ENCODE results near the gene OR52E2.
"Not testable (repeated sequence)": the region's sequence is repeated elsewhere in the genome, so short reads cannot be mapped to it uniquely, and the experiment has no call there.

OR52E2 gene

DNA sequence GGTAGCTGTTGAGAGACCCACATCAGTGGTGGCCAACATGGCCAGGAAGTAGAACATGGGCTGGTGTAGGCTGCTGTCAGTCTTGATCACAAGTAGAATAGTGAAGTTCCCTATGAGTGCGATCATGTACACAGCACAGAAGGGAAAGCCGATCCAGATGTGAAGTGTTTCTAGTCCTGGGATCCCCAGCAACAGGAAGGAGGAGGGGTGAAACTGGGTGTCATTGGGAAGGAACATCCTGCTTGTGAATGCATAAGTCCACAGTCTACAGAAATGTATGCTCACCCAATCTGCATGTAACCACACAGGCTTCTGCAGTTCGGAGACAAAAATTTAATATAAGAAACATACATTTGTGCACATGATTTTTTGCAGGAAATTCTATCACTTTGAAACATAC lies at the start of gene OR52E2:
Gene OR52E2, minus strand, starts transcription at position 237 of the 400 bp plus-strand sequence. Its CDS starts 0 bp downstream, at position 237.
- no peak within 1 kb of the TSS for H3K4me3 ChIP-seq (ENCODE audit: low read depth, low read length)

DNA sequence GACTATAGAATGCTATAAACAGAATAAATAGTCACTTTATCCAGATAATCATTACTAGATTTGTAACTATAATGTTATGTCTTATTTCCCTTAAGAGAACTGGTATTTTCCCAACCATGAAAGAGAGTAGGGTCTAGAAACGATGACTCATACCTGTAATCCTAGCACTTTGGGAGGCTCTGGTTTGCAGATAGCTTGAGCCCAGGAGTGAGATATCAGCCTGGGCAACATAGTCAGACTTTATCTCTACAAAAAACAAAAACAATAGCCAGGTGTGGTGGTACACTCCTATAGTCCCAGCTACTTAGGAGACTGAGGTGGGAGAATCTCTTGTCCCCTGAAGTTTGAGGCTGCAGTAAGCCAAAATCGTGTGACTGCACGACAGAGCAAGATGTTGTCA lies 47.9 kb upstream of the OR52E2 start:
- H3K4me3 ChIP-seq (ENCODE audit: low read depth, low read length): no peak overlapping the region

DNA sequence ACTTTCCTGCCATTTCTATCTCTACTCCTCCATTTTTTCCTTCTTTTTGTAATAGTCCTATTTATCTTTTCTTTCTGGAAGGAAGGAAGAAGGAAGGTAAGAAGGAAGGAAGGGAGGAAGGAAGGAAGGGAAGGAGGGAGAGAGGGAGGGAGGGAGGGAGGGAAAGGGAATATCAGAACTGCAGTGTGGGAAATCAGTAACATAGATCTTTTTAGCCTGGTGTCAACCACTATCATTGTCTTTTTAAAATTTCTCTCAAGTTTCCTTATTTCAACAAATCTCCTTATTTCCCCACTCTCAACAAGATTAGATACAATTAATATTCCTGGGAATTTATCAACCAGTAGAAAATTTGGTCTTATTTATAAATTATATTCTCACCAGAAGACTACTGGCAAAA lies 43.6 kb upstream of the OR52E2 start:
- no peak overlapping the region for H3K4me3 ChIP-seq (ENCODE audit: low read depth, low read length)

DNA sequence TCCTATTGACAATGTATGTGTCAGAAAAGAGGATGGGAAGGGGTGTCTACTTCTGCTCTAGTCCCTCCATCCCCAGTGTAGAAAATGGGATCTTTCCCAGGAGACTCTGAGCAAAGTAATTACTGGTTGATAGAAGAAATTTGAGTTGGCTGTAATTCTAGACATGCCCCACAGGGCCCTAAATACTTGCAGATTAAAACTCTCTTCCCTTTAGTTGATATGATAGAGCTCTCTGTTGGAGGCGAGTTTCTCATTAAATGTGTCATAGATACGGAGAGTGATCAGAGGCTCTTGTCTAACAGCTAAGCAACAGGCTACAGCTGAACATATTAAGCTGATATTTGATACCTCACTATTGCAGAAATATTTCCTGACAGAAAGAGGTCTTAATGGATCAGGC lies 42.8 kb upstream of the OR52E2 start:
- H3K4me3 ChIP-seq (ENCODE audit: low read depth, low read length): no peak overlapping the region

DNA sequence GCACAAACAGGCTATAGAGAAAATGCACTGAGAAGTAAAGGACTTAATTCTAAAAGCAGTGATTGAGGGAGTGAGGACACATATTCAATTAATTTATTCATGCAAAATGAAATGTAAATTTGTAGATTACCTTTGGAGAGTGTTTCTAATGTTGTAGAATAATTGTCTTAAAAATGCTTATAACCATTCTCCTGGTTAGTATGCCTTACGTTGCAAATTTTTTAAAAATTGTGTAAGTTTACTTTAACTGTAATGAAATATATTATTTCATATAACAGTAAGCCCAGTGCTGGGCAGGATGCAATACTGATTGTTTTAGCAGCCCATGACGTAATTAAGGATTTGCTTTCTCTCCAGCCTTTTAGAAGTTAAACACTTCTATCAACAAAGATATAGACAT lies 36.6 kb upstream of the OR52E2 start:
- no peak overlapping the region for H3K4me3 ChIP-seq (ENCODE audit: low read depth, low read length)

DNA sequence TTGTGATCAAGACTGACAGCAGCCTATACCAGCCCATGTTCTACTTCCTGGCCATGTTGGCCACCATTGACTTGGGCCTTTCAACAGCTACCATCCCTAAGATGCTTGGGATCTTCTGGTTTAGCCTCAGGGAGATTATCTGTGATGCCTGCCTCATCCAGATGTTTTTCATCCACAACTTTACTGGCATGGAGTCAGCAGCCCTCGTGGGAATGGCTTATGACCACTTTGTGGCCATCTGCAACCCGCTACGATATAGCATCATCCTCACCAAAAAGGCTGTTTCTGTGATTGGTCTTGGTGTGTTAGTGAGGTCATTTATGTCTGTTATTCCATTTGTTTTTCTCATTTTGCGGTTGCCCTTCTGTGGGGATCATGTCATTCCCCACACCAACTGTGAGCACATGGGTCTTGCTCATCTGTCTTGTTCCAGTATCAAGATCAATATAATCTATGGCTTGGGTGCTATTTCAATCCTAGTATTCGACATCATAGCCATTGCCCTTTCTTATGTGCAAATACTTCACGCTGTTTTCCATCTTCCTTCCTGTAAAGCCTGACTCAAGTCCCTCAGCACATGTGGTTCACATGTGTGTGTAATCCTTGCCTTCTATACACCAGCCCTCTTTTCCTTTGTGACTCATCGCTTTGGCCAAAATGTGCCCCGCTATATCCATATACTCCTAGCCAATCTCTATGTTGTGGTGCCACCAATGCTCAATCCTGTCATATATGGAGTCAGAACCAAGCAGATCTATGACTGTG lies 33.6 kb upstream of the OR52E2 start:
- H3K4me3 ChIP-seq (ENCODE audit: low read depth, low read length): no peak overlapping the region

DNA sequence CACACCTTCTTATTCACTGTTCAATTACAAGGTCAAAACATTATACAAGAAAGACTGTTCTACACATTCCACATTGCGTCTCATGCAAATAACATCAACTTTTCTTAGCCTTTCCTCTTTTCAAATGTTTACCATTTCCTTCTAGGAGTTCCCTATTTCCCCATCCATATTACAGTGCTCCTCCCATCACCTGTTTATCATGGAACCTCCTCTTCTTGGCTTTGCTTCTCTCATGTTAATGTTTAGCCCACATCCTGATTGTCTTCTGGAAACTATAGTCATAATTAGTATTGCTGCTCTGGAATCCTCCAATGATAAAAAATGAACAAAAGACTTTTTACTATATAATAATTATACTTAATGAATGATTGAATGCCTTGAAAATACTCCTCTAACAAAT lies 31.2 kb upstream of the OR52E2 start:
- no peak overlapping the region for H3K4me3 ChIP-seq (ENCODE audit: low read depth, low read length)

DNA sequence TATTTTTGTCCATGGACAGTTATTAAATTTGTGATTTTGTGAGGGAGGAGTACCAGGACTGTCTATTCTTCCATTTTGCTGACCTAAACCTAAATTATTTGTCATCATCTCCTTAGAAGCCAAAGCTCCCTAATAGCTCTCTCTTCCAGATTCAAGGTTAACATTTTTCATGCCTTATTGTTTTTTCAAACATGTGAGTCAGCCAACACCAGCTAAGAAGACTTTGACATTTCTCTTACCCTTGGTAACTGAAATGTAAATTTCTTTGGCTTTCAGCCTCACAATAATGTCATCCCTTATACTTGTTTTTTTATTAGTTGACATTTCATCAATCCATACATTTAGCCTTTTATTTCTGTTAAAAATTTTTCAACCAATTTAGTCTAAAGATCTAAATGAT lies 29.1 kb upstream of the OR52E2 start:
- H3K4me3 ChIP-seq (ENCODE audit: low read depth, low read length): no peak overlapping the region

DNA sequence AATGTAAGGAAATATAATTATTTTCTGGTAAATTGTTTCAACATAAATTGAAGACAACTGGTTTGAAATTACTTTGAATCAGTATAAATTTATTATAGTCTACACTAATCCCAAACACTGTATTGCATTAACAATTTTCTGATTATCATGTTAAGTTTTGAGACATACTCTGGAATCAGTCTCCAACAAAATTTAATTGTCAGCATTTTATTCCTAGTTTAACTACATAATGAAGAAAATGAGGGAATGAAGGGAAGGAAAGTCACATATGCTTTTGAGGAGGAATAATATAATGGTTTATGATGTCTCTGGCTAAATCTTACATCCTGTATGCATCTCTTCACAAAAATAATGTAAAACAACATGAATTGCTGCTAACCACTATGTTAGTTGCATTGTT lies 24.2 kb upstream of the OR52E2 start:
- H3K4me3 ChIP-seq (ENCODE audit: low read depth, low read length): no peak overlapping the region

DNA sequence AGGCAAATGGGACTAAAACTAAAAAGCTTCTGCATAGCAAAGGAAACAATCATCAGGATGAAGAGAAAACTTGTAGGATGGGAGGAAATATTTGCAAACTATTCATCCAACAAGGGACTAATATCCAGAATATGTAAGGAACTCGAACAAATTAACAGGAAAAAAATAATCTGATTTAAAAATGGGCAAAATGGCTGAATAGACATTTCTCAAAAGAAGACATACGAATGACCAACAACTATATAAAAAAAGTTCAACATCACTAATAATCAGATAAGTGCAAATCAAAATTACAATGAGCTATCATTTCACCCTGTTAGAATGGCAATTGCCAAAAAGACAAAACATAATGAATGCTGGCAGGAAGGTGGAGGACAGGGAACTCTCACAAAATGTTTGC lies 22.0 kb upstream of the OR52E2 start:
- no peak overlapping the region for H3K4me3 ChIP-seq (ENCODE audit: low read depth, low read length)

DNA sequence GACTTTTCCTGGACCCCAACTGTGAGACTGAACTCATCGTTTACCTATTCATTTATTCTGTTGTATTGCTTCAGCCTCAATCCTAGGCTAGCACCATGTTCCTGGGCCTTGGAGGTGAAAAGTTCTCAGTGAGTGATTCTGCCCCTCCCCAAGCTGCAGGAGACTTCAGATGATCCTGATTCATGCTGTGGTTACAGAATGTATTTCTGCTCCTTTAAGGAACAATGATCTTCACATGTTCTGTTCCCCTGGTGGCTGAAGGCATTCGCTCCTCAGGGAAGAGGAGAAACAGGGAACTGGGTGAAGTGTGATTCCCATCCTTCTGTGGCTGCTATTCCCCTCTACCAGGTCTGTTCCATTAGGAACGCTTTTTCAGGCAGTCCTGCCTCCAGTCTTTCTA lies 12.4 kb upstream of the OR52E2 start:
- H3K4me3 ChIP-seq (ENCODE audit: low read depth, low read length): no peak overlapping the region

DNA sequence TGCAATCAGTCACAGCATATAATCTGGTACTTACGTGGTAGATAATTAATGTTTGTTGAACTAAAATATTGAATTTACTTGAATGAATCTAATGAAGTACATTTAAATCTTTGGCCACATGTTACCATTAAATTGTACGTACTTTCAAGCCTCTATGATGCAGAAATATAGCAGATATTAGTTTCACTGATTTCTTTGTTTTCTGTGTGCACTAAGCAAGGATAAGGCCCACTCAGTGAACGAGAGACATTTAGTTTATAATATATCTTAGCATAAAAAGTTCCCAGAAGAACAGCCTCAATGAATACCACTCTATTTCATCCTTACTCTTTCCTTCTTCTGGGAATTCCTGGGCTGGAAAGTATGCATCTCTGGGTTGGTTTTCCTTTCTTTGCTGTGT lies 9.8 kb upstream of the OR52E2 start, which contains the start of gene OR52E1:
Gene OR52E1, plus strand, starts transcription at position 301 of the 400 bp plus-strand sequence.
- H3K4me3 ChIP-seq (ENCODE audit: low read depth, low read length): no peak within 1 kb of the TSS

DNA sequence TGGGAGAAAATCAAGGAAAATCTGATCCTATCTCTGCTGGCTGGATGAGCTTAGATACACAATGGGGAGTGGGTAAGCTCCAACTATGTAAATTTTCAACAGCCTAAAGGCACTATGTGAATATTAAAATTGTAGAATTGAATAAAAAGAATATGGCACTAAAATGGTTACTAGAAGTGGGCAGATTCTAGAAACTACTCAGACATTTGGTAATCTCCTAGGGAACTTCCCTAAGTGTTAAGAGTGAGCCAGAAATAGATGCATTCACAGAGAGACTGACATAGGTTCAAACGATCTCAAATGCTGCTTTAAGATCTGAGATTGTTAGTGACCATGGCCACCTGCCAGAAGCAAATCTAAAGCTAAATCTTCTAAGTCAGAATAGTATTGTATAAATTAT lies 5.6 kb upstream of the OR52E2 start:
- H3K4me3 ChIP-seq (ENCODE audit: low read depth, low read length): no peak overlapping the region

DNA sequence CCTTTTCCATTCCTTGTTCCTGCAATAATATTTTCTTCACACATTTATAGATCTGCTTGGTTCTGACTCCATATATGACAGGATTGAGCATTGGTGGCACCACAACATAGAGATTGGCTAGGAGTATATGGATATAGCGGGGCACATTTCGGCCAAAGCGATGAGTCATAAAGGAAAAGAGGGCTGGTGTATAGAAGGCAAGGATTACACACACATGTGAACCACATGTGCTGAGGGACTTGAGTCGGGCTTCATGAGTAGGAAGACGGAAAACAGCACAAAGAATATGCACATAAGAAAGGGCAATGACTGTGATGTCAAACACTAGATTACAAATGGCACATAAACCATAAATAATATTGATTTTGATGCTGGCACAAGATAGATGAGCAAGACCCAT lies 748 bp downstream of the OR52E2 start:
- H3K4me3 ChIP-seq (ENCODE audit: low read depth, low read length): not testable (repeated sequence)

DNA sequence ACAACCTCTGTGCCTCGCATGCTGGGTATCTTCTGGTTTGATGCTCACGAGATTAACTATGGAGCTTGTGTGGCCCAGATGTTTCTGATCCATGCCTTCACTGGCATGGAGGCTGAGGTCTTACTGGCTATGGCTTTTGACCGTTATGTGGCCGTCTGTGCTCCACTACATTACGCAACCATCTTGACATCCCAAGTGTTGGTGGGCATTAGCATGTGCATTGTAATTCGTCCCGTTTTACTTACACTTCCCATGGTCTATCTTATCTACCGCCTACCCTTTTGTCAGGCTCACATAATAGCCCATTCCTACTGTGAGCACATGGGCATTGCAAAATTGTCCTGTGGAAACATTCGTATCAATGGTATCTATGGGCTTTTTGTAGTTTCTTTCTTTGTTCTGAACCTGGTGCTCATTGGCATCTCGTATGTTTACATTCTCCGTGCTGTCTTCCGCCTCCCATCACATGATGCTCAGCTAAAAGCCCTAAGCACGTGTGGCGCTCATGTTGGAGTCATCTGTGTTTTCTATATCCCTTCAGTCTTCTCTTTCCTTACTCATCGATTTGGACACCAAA lies 12.6 kb downstream of the OR52E2 start:
- no peak overlapping the region for H3K4me3 ChIP-seq (ENCODE audit: low read depth, low read length)

DNA sequence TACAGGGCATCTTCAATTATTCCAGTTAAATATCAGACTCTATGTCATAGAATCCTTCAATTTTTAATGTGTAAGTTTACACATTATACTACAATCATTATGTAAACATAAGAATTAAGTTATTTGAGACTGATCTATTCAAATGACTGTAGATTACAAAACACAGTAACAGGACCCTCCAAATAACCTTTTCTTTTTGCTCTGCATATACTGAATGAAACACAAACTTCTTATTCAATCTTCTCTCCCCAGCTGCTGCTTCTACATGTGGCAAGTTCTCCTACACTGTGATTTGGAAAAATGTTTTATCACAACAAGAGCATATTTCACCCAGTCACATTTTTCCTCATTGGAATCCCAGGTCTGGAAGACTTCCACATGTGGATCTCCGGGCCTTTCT lies 13.2 kb downstream of the OR52E2 start, which contains the start of gene OR52J3:
Gene OR52J3, plus strand, starts transcription at position 301 of the 400 bp plus-strand sequence. Its CDS starts 0 bp downstream, at position 301.
- no peak within 1 kb of the TSS for H3K4me3 ChIP-seq (ENCODE audit: low read depth, low read length)

DNA sequence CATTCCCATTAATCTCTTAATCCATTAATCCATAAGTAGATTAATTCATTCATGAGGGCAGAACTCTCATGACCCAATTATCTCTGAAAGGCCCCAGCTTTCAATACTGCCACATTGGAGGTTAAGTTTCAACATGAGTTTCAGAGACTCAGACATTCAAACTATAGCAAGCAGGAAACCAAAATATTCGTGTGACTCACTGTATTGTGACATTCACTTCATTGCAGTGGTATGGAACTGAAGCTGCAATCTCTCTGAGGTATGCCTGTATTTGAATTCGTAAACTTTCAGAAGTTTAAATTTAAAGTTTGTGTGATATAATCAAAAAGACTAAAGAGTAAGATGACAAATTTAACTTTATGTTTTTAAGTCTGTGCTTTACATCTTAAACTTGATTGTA lies 16.0 kb downstream of the OR52E2 start:
- no peak overlapping the region for H3K4me3 ChIP-seq (ENCODE audit: low read depth, low read length)

DNA sequence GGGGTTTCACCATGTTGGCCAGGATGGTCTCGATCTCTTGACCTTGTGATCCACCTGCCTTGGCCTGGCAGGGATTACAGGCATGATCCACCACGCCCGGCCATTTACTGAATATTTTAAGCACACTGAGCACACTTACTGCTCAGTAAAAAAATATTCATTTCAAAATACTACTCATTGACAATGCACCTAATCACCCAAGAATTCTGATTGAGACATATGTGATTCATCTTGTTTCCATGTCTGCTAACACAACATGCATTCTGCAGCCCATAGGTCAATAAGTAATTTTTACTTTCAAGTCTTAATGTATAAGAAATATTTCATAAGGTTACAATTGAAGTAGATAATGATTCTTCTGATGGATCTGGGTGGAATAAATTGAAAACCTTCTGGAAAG lies 17.3 kb downstream of the OR52E2 start:
- H3K4me3 ChIP-seq (ENCODE audit: low read depth, low read length): no peak overlapping the region

DNA sequence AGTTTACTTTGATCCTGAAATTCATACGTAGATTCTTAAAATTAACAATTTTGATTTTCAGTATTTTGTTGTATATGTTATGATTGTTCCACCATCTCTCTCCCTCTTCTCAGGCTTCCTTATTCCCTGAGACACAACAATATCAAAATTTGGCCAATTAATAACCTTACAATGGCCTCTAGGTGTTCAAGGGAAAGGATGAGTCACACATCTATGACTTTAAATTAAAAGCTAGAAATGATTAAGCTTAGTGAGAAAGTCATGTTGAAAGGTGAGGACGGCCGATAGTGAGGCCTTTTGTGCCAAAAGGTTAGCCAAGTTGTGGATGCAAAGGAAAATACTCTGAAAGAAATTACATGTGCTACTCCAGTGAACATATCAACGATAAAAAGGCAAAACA lies 18.6 kb downstream of the OR52E2 start:
- H3K4me3 ChIP-seq (ENCODE audit: low read depth, low read length): no peak overlapping the region

DNA sequence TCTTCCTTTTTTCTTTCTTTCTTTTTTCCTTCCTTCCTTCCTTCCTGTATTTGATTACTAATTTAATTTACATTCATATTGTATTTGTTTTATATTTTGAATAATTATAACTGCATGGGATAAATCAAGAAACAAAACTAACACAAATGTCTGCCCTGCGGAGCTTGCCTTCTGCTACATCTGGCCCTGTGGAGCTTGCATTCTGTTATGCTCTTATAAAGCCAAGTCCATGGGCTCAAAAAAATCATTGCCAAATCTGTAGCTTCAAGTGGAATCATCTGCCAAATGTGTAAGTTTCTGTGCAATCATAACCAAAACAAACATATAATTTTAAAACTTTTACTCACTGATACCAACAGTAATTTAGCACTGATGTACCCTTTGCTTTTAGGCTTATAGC lies 21.1 kb downstream of the OR52E2 start:
- H3K4me3 ChIP-seq (ENCODE audit: low read depth, low read length): no peak overlapping the region

DNA sequence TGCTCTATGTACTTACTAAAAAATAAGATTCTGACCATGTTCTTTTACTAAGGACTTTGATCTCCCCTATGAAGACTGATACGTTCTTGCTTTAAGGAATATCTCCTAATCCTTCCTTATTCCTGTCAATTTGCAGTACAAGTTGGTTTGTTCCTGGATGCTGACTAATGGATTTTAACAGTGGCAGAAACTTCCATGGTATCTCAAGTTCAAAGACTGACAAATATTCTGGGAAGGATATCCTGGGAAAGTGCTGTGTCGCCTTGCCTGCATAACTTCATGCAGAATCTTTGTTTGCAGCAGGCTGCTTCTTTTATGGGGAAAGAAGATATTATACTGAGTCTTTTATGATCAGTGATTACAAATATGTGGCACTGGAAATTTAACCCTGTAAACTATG lies 21.5 kb downstream of the OR52E2 start:
- H3K4me3 ChIP-seq (ENCODE audit: low read depth, low read length): no peak overlapping the region

DNA sequence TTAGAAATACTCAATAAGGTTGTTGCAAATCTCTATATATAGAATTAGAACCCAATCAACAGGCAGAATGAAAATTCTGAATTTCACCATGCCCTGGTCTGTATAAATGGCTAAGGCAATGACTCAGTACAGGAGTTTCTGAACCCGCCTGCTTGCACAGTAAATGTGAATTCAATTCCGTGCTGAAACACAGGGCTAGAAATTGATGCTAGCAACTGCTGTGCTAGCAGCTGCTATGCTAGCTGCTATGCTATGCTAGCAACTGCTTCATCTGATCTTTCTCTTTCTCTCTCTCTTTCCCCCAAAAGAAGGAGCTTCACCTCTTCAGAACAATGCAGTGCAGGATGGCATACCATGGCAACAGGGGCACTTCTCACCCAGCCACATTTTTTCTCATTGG lies 22.8 kb downstream of the OR52E2 start:
- H3K4me3 ChIP-seq (ENCODE audit: low read depth, low read length): no peak overlapping the region

DNA sequence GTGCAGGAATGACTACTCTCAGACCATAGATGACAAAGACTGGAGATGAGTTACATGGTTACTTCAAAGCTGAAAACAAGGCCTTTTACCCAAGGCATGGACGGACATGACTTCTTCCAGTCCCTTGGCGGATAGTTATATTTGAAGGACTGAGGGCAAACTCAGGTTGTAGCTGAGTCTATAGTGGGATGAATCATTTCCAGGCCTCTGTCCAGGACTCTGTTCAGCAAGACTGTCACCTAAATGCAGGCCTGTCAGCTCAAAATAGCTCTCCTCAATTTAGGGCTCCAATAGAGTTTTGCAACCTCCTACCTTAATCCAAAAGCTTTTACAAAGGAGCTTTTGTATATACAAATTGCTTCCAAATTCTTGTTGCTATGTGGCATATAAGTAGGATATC lies 37.4 kb downstream of the OR52E2 start:
- no peak overlapping the region for H3K4me3 ChIP-seq (ENCODE audit: low read depth, low read length)

Measured in iPS-11a (cell line).